ENCODE data around the gene MTFR1L. TPM values are rescaled to one million over a fixed set of nuclear protein-coding genes. Genes with fewer than 3 reads are reported as not detected.

The MTFR1L gene
- total RNA-seq, 4 donors from 2014 or later = 91.1 to 107 (median 101) TPM

- intact Hi-C loops (cut with DNase I) = loop anchor here (5.0 kb wide), 2 partner anchors 53 to 98 kb away; no protein-coding TSS in a partner anchor
- no peaks in the 10 kb centered on the region for H3K9me3 ChIP-seq
- H3K4me3 ChIP-seq = no peak overlapping the region
- H3K4me1 ChIP-seq = peaks cover 18 to 34% (median 27%) of the 10 kb centered on the region in 4 donors
- DNase-seq (ENCODE audit: extremely low spot score) = no peak
- no peak overlapping the region for H3K27ac ChIP-seq (replicated peaks in 1 of 4)
- H3K27me3 ChIP-seq = no peaks in the 10 kb centered on the region
- 85% methylated on average over 2 of the region's 2 CpGs for WGBS
- H3K36me3 ChIP-seq = peaks cover 0 to 3% (median 0%) of the 10 kb centered on the region in 4 donors
- TF ChIP-seq POLR2A (IDR thresholded peaks at IDR 0.05; ENCODE audit: low read depth) (no peak), CTCF (IDR thresholded peaks at IDR 0.05) (no peak), EP300 (IDR thresholded peaks at IDR 0.05) (no peak), POLR2AphosphoS5 (IDR thresholded peaks at IDR 0.05) (no peak)
Observed at GRCh38 chr1:25795211-25795610, 24.5 kb upstream of the MTFR1L start.

- no peak for DNase-seq (ENCODE audit: extremely low spot score)
- Histone ChIP-seq H3K27ac (replicated peaks in 1 of 4) (peak overlapping the region in 3 of 4 donors; percentile 37 to 66 (median 52)), H3K9me3 (no peaks in the 10 kb centered on the region), H3K36me3 (peaks cover 0 to 3% (median 0%) of the 10 kb centered on the region in 4 donors), H3K4me3 (no peak overlapping the region), H3K27me3 (no peaks in the 10 kb centered on the region), H3K4me1 (peaks cover 23 to 41% (median 35%) of the 10 kb centered on the region in 4 donors)
- intact Hi-C loops (cut with DNase I) = loop anchor here (2.0 to 5.0 kb wide), 3 partner anchors 54 to 181 kb away; no protein-coding TSS in a partner anchor
- WGBS = 78% methylated on average over 22 of the region's 22 CpGs
- TF ChIP-seq POLR2A (IDR thresholded peaks at IDR 0.05; ENCODE audit: low read depth) (no peak), CTCF (IDR thresholded peaks at IDR 0.05) (no peak), POLR2AphosphoS5 (IDR thresholded peaks at IDR 0.05) (no peak), EP300 (IDR thresholded peaks at IDR 0.05) (no peak)
Observed at GRCh38 chr1:25795946-25796810, 23.6 kb upstream of the MTFR1L start.

- H3K27ac ChIP-seq (replicated peaks in 1 of 4) = peak overlapping the region in 3 of 4 donors; percentile 37 to 66 (median 52)
- intact Hi-C loops (cut with DNase I) = loop anchor here (2.0 to 5.0 kb wide), 3 partner anchors 55 to 182 kb away; no protein-coding TSS in a partner anchor
- no peaks in the 10 kb centered on the region for H3K27me3 ChIP-seq
- no peaks in the 10 kb centered on the region for H3K9me3 ChIP-seq
- peaks cover 0 to under 1% (median 0%) of the 10 kb centered on the region in 4 donors for H3K36me3 ChIP-seq
- 7% methylated on average over 19 of the region's 19 CpGs for WGBS
- TF ChIP-seq POLR2A (IDR thresholded peaks at IDR 0.05; ENCODE audit: low read depth) (no peak), POLR2AphosphoS5 (IDR thresholded peaks at IDR 0.05) (peak; percentile 44 to 57), CTCF (IDR thresholded peaks at IDR 0.05) (peak; percentile 69 to 83 (median 76)), EP300 (IDR thresholded peaks at IDR 0.05) (no peak)
- DNase-seq (ENCODE audit: extremely low spot score) = peak; percentile 96
- H3K4me3 ChIP-seq = no peak overlapping the region
- peaks cover 30 to 49% (median 42%) of the 10 kb centered on the region in 4 donors for H3K4me1 ChIP-seq
Observed at GRCh38 chr1:25796811-25797458, 22.8 kb upstream of the MTFR1L start.

GRCh38 chr1:25797939-25798338 is 21.8 kb upstream of the MTFR1L start:
- H3K9me3 ChIP-seq = no peaks in the 10 kb centered on the region
- H3K27ac ChIP-seq (replicated peaks in 1 of 4) = peak overlapping the region in 1 of 4 donors; percentile 89
- whole genome bisulfite sequencing = 78% methylated on average over 7 of the region's 8 CpGs
- intact Hi-C loops (cut with DNase I) = loop anchor here (2.0 to 5.0 kb wide), 3 partner anchors 56 to 183 kb away; no protein-coding TSS in a partner anchor
- no peak overlapping the region for H3K4me3 ChIP-seq
- TF ChIP-seq POLR2AphosphoS5 (IDR thresholded peaks at IDR 0.05) (no peak), CTCF (IDR thresholded peaks at IDR 0.05) (peak; percentile 22 to 48 (median 27))
- H3K4me1 ChIP-seq = peaks cover 38 to 59% (median 52%) of the 10 kb centered on the region in 4 donors
- H3K36me3 ChIP-seq = peaks cover 0 to 3% (median 0%) of the 10 kb centered on the region in 4 donors
- H3K27me3 ChIP-seq = no peaks in the 10 kb centered on the region
- DNase-seq (ENCODE audit: extremely low spot score) = no peak

All from esophagus muscularis mucosa (tissue), 4 donors.